RKO (cell line): ENCODE data around the gene ECEL1.
A peak's percentile ranks its signal among the peaks of the same experiment; 100 is the strongest.
"Not testable (repeated sequence)": the region's sequence is repeated elsewhere in the genome, so short reads cannot be mapped to it uniquely, and the experiment has no call there.

Source experiments
- DNase-seq: peaks from one replicate; pipeline ENCODE4 v3.0.0-alpha.2; 2016; ENCODE audit warnings: low spot score

The ECEL1 gene

GRCh38 chr2:232458661-232459418 is 28.8 kb downstream of the ECEL1 start:
- DNase-seq, result no peak

GRCh38 chr2:232458051-232458660 is 29.5 kb downstream of the ECEL1 start:
- DNase-seq, result no peak

GRCh38 chr2:232457121-232458011 is 30.3 kb downstream of the ECEL1 start:
- no peak for DNase-seq

DNA sequence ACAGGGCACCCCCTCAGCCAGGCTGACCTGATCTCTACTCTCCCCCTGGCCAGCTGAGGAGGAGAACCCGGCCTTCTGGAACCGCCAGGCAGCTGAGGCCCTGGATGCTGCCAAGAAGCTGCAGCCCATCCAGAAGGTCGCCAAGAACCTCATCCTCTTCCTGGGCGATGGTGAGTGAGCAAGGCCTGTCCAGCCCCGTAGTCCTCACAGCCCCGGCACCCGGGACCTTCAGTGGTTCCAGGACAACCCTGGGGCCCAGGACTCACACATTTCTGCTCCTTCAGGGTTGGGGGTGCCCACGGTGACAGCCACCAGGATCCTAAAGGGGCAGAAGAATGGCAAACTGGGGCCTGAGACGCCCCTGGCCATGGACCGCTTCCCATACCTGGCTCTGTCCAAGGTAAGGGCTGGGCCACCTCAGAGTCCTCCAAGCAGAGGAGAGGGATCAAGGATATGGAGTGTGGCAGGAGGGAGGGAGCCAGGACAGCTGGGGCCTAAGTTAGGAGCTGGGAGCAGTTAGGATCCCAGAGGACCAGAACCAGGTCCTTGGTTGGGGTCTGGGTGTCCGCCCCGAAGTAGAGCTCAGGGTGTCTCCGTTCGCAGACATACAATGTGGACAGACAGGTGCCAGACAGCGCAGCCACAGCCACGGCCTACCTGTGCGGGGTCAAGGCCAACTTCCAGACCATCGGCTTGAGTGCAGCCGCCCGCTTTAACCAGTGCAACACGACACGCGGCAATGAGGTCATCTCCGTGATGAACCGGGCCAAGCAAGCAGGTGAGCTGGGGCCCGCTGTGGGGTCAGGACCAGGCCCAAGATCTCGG is 31.1 kb downstream of the ECEL1 start:
- no peak for DNase-seq

DNA sequence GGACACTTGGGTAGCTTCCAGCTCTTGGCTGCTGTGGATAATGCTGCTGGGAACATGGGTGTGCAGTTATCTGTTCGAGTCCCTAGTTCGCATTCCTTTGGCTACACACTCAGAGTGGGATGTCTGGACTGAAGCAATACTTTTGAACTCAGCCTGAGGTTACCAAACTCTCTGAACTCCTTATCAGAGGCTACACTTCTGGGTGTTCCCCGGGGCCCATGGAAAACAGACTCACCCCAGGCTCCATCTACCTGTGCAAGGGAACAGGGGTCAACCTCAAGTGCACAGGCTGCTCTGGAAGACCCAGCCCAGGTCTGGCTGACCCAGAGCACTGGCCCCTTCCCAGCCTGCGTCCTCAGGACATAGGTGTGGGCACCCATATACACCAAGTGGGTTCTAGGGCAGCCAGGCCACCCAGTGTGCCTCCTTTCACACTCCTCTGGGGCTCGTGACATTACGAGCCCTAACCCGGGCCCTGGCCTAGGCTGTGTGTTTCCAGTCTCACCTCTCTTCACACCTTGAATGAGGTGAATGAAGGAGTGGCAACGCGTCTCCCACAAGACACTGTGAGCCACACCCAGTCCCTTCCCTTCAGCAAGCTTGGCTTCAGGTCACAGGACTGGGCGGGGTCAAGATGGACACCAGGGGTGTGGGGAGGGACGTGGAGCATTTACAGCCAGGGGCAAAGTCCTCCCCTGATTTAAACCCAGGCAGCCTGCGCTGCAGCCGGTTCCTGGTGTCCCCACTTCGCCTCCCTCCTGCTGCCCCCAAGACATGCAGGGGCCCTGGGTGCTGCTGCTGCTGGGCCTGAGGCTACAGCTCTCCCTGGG is 32.0 kb downstream of the ECEL1 start, which contains the start of gene ALPI:
Gene ALPI, plus strand, starts transcription at position 728 of the 830 bp plus-strand sequence. Its CDS starts 47 bp downstream, at position 775.
- no peak for DNase-seq

GRCh38 chr2:232454630-232455029 is 33.0 kb downstream of the ECEL1 start:
- DNase-seq, result no peak

GRCh38 chr2:232451645-232452044 is 36.0 kb downstream of the ECEL1 start:
- DNase-seq, result not testable (repeated sequence)

GRCh38 chr2:232449964-232450363 is 37.7 kb downstream of the ECEL1 start:
- DNase-seq, result no peak

- no peak for DNase-seq
Measured at GRCh38 chr2:232448304-232448690, 39.3 kb downstream of the ECEL1 start.

DNA sequence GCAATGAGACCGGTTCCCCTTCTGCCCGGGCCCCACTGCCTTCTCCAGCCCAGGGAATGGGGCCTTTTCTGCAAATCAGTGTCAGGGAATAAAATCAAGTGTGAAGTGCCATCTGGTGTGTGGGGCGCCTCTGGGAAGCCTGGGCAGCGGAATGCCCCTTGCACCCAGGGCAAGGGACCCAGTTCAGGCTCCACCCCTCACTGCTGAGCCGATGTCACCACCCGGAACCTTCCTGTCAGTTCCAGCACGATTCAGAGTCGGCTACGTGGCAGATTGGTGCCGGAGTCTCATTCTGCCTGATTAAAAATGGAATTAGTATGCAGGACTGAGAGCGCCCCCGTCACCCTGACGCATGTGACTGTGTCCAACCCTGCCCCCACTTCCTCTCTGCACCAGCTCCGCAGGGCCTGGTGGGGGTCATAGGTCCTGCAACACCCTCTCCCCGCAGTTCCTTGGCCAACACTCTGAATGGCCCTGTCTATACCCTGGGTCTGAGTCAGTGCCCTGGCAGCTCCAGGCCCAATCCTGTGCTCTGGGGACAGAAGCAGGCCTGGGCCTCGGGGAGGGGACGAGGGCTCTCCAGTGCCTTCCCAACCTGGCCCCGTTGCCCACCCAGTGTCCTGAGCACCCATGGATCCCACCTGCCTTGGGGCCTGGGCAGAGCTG is 39.9 kb downstream of the ECEL1 start:
- no peak for DNase-seq

DNA sequence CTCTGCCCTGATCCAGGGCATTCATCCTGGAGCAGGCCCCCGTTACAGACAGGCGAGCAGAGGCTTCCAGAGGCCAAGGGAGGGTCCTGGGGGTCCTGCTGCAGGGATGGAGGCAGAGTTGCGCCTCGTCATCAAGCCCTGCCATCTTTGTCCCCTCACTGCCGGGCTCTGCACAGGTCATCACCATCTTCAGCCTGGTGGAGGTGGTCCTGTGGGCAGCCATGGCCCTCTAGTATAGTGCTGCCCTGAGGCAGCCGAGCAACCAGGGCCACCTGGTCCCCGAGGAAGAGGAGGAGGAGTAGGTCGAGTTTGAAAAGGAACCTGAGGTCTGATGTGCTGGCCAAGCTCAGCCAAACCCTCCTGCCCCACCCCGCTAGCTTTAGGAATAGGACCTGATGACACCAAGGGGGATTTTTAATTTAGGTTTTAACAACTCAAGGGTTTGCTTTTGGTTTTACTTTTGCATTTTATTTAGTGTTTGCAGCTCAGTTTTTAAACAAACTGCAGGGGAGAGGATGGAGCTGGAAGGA is 40.5 kb downstream of the ECEL1 start:
- DNase-seq, result no peak

GRCh38 chr2:232446266-232446777 is 41.3 kb downstream of the ECEL1 start:
- not testable (repeated sequence) for DNase-seq

GRCh38 chr2:232445149-232445885 is 42.3 kb downstream of the ECEL1 start:
- not testable (repeated sequence) for DNase-seq

DNA sequence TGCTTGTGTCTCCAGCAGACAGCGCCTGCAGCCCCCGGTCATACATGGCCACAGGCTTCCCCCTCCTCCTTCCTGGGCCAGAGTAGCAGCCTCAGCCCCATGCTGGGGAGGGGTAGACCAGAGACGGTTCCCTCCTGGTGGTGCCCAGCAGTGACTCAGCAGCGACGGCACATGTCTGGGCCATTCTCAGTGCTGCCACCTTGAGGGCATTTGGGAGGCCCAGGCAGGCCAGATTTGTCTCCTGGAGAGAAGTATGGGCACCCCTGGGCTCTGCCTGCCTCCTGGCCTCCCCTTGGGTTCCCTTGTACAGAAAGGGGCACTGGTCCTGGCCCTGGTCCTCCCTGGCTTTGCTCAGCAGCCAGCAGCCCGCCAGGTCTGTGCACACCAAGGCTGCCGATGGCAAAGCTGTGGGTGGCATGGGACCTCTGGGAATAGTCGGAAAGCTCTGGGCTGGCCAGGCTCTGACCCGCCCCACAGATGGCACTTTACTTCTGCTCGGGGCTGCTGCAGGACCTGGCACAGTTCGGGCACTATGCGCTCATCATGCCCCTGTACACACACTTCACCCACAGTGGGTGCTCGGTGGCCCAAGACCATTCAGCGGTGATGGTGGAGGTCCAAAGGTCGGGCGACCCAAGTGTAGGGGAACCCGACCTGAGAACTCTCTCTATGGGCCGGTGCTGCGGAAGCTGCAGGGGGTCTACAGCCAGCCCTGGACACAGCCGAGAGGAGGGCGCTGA is 43.1 kb downstream of the ECEL1 start:
- DNase-seq, result peak; percentile 78

DNA sequence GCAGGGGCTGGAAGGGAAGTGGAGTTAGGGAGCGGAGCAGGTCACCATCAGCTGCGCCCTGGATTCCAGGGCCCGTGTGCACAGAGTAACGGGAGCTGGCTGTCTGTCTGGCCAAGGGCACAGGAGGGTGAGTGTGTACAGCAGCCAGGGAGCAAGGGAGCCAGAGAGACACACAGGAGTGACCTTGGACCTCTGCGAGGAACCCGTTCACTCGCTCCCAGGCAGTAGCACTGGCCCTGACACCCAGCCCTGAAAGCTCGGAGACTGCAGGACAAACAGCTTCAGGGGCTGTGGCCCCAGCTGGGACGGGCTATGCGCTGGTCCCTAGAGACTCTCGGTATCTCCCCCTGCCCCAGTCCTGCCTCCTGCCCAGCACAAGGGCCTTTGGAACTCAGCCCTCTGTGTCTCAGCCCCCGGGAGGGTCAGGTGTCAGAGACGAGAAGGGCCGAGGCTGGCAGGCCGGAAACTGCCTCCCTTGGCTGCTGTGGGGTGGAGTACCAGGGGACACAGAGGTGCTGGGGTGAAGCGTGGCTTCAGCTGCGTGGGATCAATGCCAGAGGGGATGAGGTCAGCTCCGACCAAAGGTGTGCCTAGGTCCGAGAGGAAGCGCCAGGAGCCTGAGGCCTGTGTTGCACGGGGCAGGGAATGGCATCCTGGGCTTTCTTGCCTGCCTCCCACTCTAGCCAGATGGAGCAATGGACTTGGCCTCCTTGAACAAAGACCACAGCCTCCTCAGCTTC is 43.8 kb downstream of the ECEL1 start:
- DNase-seq, result not testable (repeated sequence)

GRCh38 chr2:232443047-232443446 is 44.6 kb downstream of the ECEL1 start:
- not testable (repeated sequence) for DNase-seq

- not testable (repeated sequence) for DNase-seq
Measured at GRCh38 chr2:232442431-232442830, 45.2 kb downstream of the ECEL1 start.
